Hepatocyte (in vitro differentiated cells): ENCODE results near the gene SRY.

ENCODE experiments used
- EZH2phosphoT487 ChIP-seq: fragments of 200-600 bp; sonication (generic); IDR thresholded peaks from one replicate; pipeline ENCODE4 v1.6.1; 2018; ENCODE audit warnings: antibody characterized with exemption, mild to moderate bottlenecking, low read depth, moderate library complexity; ENCODE audit not compliant: unreplicated experiment, severe bottlenecking
- TF ChIP-seq, protein P1 (sequence below): fragments of 200-600 bp; sonication (generic); IDR thresholded peaks from 2 replicates; pipeline ENCODE4 v1.5.1; 2016; ENCODE audit warnings: antibody characterized with exemption, mild to moderate bottlenecking; ENCODE audit not compliant: poor library complexity

GRCh38 chrY:2796977-2797523 is 9.6 kb upstream of the SRY start:
- TF ChIP-seq, protein P1, sequence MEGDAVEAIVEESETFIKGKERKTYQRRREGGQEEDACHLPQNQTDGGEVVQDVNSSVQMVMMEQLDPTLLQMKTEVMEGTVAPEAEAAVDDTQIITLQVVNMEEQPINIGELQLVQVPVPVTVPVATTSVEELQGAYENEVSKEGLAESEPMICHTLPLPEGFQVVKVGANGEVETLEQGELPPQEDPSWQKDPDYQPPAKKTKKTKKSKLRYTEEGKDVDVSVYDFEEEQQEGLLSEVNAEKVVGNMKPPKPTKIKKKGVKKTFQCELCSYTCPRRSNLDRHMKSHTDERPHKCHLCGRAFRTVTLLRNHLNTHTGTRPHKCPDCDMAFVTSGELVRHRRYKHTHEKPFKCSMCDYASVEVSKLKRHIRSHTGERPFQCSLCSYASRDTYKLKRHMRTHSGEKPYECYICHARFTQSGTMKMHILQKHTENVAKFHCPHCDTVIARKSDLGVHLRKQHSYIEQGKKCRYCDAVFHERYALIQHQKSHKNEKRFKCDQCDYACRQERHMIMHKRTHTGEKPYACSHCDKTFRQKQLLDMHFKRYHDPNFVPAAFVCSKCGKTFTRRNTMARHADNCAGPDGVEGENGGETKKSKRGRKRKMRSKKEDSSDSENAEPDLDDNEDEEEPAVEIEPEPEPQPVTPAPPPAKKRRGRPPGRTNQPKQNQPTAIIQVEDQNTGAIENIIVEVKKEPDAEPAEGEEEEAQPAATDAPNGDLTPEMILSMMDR: no peak
- TF ChIP-seq EZH2phosphoT487: no peak
